GM10847 (cell line): ENCODE data around the gene MAP7D1.

ENCODE experiments used
- POLR2A ChIP-seq: IDR thresholded peaks from 2 replicates; pipeline ENCODE4 v1.6.1; 2011; ENCODE audit not compliant: insufficient read length; ENCODE audit errors: extremely low read depth

MAP7D1 gene

GRCh38 chr1:36123356-36123755 is 32.6 kb upstream of the MAP7D1 start:
- TF ChIP-seq POLR2A: no peak

DNA sequence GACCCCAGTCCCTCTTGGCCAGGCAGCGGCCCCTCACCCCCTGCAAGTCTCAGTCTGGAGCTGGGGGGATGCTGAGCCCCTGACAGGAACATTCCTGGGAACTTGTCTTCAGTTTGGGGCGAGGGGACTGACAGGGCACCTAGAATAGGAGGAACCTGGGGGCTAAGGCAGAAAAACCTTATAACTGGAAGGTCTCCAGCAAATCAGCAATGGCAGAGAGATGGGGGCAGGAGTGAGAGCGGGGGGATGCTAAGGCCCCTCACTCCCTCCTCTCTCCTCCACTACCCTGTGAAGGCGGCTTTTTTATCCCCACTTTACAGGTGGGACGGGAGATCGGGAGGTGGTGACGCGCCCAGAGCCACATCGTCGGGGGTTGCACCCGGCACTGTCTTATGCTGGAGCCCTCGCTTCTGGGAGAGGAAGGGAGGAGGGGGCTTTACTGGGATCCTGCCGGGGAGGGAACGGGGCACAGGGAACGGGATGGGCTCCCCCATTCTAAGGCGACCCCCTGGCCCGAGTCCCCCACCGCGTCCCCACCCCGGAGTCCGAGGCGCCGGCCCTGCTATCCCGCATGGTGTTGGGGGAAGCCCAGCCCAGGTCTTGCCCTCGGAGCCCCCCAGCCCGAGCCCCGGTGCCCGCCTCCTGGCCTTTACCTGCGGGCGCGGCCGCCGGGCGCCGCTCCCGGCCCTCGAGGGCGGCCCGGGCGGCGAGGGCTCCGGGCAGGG is 31.4 kb upstream of the MAP7D1 start:
- no peak for TF ChIP-seq POLR2A

DNA sequence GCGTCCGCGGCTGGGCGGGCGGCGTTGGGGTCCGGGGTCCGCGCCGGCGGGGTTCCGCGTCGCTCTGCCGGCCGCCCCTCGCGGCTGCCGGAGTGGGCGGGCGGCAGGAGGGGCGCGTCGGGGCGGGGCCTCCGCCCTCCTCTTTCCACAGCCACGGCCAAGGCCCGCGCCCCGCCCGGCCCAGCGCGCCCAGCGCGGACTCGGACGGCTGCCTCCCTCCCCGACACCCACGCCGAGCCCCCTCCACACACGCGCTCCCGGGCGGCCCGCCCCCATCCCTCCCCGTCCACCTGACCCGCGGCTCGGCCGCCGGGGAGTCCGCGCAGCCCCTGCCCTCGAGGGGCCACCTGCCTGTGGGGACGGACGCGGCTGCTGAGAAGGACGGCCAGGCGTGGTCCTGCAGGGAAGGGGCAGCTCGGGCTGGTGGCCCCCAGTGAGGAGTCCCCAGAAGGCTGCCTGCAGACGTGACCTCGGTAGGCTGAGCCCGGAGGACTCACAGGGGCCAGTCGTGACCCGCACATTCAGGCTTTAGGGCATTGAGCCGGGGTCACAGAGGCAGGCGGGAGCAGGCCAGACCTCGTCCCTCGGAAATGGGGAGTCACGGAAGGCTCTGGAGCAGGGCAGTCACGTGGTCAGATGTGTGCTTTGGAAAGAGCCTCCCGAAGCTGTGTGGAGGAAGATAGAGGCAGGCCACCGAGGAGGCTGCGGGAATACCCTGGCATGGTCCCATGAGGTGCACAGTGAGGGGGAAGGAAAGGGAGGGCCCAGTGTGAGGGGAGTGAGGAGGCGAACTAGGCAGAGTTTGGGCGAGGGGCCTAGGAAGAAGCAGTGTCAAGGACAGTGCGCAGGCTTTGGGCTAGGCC is 30.6 kb upstream of the MAP7D1 start, which contains the start of gene COL8A2:
COL8A2 (minus strand) TSS at position 94 of the 863 bp plus-strand sequence. CDS start 24,980 bp downstream, outside the sequence.
- no peak for TF ChIP-seq POLR2A

GRCh38 chr1:36126005-36126716 is 29.8 kb upstream of the MAP7D1 start:
- TF ChIP-seq POLR2A: no peak

GRCh38 chr1:36126797-36127500 is 29.0 kb upstream of the MAP7D1 start:
- no peak for TF ChIP-seq POLR2A

DNA sequence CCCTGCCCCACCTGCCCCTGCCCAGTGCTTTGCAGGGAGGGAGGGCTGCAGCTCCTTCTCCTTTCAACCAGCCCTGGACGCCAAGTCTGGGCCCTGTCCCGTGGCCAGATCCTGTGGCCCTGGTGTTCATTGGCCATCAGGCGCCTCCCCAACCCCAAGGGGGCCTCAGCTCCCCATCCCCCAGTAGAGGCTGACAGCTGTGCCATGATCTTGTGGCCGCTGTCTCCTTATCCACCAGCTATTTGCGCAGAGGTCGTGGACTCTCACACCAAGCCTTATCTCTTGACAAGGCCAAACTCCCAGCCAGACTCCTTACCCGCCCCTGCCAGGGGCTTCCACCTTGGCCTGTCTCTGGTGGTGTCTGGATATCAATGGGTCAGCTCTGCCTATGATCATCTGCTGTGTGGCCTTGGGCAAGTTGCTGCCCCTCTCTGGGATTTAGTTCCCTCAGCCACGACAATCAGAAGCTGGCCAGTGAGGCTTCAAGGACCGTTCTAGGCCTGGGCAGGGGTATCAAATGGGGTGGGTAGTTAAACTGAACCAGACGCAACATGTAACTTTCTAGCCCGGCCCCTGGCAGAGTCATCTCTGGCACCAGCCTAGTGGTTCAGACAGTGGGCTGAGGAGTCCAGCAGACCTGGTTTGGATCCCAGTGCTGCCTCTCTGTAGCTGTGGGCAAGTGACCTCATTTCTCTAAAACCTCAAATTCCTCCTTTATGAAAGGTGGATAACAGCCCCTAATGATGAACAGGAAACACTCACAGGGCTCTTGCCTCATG is 27.6 kb upstream of the MAP7D1 start:
- no peak for TF ChIP-seq POLR2A

DNA sequence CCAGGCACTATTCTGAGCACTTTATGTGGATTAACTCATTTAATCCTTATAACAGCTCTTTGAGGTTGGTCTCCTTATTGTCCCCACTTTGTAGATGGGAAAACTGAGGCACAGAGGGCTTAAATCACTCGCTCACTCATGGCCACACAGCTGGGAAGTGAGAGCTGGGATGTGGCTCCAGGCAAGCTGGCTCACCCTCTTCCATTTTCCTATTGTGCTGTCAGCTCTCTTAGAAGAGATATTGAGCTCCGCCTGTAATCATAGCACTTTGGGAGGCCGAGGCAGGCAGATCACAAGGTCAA is 27.1 kb upstream of the MAP7D1 start:
- no peak for TF ChIP-seq POLR2A

DNA sequence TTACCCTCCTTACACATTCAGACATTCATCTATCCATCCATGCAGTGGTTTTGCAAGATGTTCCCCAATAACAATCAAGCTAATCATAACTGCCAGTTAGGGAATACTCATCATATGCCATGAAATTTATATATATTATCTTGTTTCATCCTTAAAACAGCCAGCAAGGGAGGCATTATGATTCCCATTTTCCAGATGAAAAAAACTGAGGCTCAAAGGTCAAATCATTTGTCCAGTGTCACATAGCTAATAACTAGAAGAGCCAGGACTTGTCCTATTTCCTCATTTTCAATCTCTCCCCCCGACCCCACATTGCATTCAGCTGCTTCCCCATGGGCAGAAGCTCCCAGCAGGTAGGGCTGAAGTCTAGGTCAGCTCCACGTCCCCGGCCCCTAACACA is 23.9 kb upstream of the MAP7D1 start:
- no peak for TF ChIP-seq POLR2A

GRCh38 chr1:36133484-36133883 is 22.5 kb upstream of the MAP7D1 start:
- TF ChIP-seq POLR2A: no peak

GRCh38 chr1:36134031-36134430 is 21.9 kb upstream of the MAP7D1 start:
- no peak for TF ChIP-seq POLR2A

- no peak for TF ChIP-seq POLR2A
These were observed 21.2 kb upstream of the MAP7D1 start for GRCh38 chr1:36134505-36135329.

- no peak for TF ChIP-seq POLR2A
These were observed 20.7 kb upstream of the MAP7D1 start for GRCh38 chr1:36135330-36135667.

GRCh38 chr1:36135796-36136195 is 20.2 kb upstream of the MAP7D1 start:
- TF ChIP-seq POLR2A: no peak

DNA sequence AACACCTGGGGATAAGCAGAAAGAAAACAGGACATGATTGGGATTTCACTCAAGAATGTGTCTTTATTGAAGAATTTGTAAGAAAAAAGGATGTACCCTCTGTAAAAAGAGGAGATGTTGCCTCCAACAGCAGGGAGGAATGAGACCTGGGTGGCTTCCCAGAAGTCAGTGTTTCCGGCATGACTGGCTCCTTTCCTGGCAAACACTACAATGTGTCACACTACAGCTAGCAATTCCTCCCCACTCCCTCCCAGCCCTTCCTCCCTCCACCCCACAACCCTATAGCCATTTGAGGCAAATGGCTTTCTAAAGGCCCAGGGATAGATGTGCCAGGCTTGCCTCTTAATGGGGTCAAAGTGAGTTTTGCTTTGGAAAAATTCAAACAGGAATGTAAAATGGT is 19.4 kb upstream of the MAP7D1 start:
- no peak for TF ChIP-seq POLR2A
